UCSD-AML1 (cell line): ENCODE results near the gene PACSIN2.
A peak's percentile ranks its signal among the peaks of the same experiment; 100 is the strongest.
"Not testable (repeated sequence)": the region's sequence is repeated elsewhere in the genome, so short reads cannot be mapped to it uniquely, and the experiment has no call there.

ENCODE experiments used
- DNase-seq: peaks from one replicate; lab custom pipeline; 2025; ENCODE audit not compliant: unreplicated experiment; lab: John Stamatoyannopoulos, UW

The PACSIN2 gene

GRCh38 chr22:42992886-42993479 lies 22.0 kb downstream of the PACSIN2 start:
- no peak for DNase-seq

- DNase-seq = no peak
These were observed 22.9 kb downstream of the PACSIN2 start for GRCh38 chr22:42992092-42992491.

GRCh38 chr22:42991010-42991651 lies 23.8 kb downstream of the PACSIN2 start:
- DNase-seq = no peak

DNA sequence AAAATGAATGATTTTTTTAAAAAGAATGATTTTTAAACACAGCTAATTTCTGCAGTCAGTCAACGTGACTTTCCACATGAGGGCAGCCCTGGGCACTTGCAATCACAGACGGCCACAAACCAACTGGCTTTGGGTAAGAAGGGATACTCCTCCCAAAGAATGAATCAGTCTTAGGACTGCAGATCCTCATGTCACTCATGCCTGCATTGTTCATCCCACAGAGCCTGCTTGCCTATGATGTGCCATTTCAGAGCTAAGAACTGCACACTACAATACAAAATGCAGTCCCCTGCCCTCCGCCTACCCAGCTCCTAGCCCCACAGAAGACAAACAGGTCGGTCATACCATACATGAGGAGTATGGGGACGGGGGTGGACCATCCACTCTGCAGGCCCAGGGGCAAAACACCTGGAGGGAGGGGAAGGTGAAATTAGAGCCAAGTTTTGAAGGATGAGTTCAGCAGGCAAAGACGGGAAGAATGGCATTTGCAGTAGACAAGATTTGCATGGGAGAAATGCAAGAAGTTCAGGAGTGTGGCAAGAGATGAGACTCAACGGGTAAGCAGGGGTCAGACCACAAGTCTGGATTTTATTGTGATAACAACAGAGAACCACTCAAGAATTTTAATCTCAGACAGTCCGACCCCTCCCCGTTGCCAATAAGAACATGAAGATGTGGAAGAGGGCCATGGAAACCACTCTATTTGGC lies 24.7 kb downstream of the PACSIN2 start:
- no peak for DNase-seq

DNA sequence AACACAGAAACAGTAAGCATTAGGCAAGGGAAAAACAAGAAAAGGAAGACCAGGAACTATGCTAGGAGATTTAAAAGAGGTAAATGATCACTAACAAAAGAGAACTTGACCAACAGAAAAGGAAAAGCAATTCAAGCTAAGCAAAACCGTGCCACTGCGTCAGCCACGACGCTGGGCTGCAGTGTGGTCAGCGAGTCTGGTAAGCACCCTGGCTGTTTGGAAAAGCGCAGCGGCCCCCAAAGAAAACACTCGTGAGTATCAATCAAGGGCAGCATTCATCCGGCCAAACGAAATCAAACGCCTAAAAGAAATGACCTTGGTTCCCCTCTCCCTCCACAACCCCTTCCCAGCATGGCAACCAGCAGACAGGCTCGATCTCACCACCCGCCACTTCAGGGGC lies 28.8 kb downstream of the PACSIN2 start:
- no peak for DNase-seq

DNA sequence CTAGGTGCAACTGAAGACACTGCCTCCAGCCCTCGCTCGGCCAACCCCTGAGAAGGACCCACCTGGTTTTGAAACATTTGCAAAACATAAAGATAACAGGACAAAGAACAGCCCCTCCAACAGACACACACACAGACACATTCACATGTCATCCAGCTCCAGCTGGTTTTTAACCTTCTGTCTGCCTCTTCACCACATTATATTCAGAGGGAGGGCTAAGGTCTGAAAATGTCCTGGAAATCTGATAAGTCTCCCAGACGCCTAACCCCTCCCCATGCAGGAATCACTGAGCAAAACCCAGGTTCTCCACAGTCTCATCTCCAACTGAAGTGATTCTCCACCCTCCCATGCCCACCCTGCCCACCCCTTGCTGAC lies 29.4 kb downstream of the PACSIN2 start:
- no peak for DNase-seq

DNA sequence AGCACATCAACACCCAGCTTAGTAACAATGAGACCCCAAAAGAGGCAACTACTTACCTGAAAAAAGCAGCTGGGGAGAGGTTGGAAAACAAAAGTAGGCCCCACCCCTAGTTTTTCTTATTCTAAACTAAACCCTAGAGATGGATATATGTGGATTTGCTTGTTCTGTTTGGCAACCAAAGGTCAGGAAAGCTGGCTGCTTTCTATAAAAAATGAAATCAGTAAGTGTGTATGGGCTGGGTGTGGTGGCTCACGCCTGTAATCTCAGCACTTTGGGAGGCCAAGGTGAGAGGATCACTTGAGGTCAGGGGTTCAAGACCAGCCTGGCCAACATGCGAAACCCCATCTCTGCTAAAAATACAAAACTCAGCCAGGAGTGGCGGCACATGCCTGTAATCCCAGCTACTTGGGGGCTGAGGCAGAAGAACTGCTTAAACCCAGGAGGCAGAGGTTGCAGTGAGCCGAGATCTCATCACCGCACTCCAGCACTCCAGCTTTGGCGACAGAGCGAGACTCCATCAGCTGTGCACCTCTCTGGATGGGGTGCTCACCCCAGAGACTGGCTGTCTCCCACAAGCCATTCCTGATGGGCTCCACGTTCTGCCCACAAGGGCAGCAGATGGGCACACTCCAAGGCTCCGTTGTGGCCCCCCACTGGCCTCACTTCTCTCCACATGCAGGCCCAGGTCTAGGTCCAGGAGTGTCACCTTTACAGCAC lies 30.0 kb downstream of the PACSIN2 start:
- no peak for DNase-seq

DNA sequence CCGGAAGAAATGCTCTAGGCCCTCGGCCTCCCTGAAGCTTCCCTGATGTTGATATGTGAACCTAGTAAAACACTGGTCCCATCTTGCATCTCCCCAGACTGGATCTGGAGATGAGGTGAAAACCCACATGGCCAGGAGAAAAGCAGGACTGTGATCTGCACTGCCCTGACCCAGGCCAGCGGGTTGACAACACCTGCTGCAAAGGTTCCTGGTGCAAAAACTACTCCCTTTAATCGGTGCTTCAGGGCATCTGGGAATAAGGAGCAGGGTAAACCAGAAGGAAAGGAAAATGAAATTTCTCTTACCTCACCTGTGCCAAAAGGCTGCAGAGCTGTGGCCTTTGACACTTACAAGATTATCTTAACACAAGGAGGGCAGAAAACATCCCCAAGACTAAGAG lies 30.6 kb downstream of the PACSIN2 start:
- DNase-seq = no peak

DNA sequence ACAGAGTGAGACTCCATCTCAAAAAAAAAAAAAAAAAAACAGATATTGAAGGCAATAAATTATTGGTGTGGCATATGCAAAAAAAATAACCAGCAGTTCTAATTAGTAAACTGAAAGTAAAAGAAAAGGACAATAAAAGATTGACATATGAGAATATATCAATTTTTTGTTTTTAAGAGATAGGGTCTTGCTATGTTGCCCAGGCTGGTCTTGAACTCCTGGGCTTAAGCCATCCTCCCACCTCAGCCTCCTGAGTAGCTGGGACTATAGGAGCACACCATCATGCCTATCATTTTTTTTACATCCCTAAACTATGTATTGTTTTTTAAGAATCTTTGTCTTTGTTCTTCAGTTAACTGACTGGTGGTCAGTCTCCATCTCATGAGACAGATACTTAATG lies 31.5 kb downstream of the PACSIN2 start:
- DNase-seq = no peak

DNA sequence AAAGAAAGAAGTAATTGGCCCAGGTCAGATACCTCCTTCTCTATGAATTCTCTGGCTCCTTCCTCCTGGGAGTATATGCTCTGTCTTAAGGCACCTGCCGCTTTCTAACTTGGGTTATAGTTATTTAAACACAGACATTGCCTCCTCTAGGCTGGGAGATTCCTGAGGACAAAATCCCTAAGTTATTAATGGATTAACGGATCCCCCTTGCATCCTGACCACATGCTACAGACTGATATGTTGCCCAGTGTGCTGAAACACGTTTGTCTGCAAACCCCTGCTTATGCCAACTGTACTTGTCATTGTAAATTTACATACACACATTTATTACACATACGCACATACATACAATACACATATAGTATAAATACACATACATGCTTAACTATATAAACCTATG lies 35.3 kb downstream of the PACSIN2 start:
- DNase-seq = no peak

DNA sequence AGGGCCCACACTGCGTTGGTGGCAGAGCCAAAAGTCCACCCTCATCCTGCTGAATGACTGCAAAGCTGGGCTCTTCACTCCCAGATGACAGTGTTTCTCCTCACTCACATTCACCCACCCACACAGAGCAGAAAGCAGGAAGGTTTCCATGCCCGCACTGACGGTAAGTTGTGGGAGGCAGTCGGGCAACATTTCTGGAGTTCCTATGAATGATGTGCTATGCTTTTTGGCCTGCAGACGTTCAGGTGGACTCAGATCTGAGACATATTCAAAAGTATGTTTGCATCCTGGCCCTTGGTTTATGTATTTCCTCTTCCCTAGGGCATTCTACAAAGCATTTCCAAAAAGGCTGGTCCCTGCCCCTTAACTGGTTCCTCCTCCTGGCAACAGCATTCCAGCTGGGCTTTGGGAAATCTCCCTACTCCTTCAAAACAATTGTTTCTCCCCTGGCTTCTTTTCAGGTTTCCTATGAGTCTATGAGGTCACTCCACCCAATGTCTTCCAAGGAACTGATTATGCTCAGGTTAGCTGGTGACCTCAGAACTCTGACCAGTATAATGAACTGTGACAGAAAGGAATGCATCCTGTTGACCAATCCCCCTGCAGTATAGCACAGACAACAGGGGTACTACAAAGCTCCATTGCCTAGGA lies 36.4 kb downstream of the PACSIN2 start:
- DNase-seq = no peak

DNA sequence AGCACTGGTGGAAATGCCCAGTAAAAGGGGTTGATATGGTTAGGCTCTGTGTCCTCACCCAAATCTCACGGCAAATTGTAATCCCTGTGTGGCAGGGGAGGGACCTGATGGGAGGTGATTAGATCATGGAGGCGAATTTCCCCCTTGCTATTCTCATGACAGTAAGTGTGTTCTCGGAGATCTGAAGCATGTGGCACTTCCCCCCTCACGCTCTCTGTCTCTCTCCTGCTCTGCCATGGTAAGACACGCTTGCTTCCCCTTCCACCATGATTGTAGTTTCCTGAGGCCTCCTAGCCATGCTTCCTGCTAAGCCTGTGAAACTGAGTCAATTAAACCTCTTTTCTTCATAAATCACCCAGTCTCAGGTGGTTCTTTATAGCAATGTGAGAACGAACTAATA lies 37.4 kb downstream of the PACSIN2 start:
- DNase-seq = peak; percentile 34

DNA sequence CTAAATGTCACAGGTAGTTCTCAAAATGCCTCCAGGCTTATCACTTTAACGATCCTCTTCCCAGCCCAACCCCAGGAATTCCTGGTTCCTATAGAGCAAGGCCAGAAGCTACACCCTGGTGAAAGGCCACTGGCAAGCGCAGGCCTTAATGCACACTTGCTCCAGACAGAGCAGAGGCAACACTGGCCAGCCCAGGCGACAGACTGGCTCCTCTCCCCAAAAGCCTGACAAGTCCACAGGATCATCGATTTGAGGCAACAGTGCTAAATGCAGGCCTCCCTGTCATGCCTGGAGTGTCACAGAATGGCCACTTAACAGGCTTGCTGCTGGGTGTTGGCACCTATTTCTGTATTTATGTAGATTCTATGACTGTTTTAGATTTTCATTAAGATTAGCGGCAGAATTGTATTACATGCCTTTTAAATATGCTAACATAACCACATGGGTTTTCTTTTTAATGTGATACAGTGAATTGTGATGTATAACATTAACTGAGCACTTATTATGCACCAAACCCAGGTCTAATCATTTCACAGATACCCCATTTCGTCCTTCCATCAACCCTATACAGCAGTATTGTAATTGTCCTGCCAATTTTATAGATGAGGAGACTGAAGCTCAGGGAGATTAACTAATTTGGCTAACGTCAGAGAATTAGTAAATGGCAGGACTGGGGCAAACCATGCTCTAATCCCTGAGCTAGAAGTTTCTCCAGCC lies 38.6 kb downstream of the PACSIN2 start:
- no peak for DNase-seq

- no peak for DNase-seq
These were observed 40.7 kb downstream of the PACSIN2 start for GRCh38 chr22:42974223-42974622.

GRCh38 chr22:42973536-42973881 lies 41.4 kb downstream of the PACSIN2 start:
- no peak for DNase-seq

- no peak for DNase-seq
These were observed 42.1 kb downstream of the PACSIN2 start for GRCh38 chr22:42972649-42973535.

DNA sequence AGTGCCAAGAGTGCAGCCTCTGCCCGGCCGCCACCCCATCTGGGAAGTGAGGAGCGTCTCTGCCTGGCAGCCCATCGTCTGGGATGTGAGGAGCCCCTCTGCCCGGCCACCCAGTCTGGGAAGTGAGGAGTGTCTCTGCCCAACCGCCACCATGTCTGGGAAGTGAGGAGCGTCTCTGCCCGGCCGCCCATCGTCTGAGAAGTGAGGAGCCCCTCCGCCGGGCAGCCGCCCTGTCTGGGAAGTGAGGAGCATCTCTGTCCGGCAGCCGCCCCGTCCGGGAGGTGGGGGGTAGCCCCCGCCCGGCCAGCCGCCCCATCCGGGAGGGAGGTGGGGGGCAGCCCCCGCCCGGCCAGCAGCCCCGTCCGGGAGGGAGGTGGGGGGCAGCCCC lies 43.5 kb downstream of the PACSIN2 start:
- not testable (repeated sequence) for DNase-seq

DNA sequence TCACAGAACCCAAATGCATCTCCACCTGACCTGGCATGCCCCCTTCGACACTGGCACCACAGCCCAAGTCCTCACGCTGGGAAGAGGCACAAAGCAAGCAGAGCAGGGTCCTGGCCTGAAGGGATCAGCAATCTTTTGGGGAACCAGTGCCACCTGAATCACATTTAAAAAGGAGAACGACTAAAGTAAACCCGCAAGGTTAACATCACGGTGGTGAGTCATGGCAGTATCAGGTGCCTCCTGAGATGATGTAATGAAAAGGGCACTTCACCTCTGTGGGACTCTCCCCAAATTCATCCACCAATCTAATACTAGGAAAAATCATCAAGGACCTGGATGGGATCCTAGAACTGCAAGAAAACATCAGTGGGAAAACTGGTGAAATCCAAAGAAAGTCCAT lies 44.9 kb downstream of the PACSIN2 start:
- no peak for DNase-seq

GRCh38 chr22:42969348-42969975 lies 45.5 kb downstream of the PACSIN2 start:
- DNase-seq = no peak
